GM21381 (cell line): ENCODE data around the gene CD55.

Experiments used
- ATAC-seq: cut with Tn5 transposase; IDR thresholded peaks from one replicate; pipeline ENCODE4 v1.9.1; 2021; ENCODE audit warnings: mild to moderate bottlenecking, moderate library complexity; ENCODE audit not compliant: unreplicated experiment

CD55 gene

DNA sequence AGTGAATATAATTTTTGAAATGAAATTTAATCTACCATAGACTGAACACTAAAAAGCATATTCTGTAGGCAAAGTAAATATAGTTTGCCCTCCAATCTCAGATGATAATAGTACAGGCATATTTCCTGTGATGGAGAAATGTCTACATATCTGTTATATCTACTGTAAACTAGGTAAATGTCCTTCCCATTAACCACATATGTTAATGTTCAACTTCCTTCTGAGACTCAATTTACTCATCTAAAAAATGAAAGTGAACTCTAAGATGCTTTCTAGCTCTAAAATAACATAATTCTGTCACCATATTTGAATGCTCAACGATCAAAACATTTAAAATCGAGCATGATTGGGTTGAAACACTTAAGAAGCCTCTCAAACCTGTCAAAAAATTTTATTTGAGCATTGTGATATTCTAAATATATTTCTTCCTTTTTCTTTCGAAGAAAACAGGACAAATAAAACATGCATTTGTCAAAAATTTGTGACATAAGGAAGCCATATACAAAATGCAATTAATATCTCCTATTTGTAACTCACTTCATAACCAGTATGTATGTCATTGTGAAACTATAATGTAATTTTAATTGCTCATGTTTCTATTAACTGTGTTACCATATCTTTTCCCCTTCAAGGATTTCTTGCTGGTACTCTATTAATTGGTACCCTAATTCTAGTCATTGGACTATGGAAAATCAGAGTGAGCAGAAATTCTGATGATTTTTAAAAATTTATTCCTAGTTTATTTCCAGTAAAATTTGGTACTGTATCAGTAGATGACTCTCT, 34.2 kb downstream of the CD55 start:
- ATAC-seq, result no peak

DNA sequence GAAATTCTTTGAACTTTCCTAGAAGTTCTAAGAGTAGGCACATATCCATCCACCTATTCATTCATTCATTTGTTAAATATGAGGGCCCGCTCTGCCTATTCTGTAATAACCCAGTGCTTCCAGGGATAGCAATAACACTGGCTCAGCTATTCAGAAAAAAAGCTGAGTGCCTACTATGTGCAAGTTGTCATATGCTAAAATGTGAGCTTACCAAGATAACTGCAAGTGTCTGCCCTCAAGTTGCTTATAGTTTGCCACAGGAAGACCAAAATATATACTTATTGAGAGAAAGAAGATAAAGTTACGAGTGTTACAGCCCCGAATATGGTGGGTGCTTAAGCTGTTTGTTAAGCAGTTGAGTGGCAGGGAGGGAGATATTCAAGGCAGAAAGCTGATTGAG, 39.6 kb downstream of the CD55 start:
- no peak for ATAC-seq

DNA sequence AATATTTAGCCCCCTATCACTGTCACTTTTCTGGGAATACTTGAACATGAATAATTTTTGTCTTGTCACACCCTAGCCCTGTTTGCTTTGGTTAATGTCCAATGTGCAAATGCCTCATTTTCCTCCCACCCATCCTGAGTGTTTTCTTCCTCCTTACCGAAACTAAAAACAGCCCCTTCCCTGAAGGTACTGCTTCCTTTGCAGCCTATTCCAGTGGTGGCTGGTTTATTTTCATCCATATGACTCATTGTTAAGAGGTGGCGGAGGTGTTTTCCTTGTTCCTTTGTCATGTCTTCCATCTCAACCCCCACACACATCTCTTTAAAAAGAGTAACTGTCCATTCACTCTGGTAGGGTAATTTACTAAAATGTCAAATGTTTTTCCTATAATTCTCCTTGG, 40.4 kb downstream of the CD55 start:
- no peak for ATAC-seq

DNA sequence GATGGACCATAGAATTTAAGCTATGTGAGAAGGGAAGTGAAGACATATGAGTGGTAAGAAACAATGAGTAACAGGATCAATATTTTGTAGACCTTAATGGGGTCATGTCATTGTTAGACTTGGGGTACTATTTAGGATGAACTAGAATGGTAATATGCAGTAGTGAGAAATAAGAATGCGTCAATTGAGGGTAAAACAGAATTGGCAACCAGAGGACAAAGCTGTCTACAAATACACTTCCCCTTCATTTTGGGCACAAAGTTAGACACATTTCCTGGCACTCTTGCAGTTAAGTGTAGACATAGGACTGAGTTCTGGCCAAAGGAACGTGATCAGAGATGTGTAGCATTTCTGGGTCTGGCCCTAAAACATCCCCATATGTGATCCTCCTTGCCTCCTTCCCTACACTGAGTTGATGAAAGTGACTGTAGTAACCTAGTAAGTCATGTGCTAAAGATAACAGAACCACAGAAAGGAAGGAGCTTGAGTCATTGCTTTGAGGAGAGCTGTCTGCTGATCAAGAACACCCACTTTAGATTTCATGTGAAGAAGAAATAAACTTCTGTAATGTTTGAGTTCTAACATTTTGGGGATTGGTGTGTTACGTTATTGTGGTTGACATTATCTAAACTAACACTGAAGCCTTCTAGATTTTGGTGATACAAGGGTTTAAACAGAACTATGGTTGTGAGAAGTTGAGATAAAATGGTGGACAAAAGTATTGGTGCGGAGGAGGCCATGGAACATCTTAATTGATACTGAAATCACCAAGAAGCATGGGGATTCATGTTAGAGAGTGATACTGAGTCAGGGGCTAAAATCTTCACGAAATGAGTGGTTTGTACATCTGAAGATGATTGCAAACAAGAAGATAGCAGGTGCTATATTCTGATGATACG, 41.7 kb downstream of the CD55 start:
- ATAC-seq, result no peak

DNA sequence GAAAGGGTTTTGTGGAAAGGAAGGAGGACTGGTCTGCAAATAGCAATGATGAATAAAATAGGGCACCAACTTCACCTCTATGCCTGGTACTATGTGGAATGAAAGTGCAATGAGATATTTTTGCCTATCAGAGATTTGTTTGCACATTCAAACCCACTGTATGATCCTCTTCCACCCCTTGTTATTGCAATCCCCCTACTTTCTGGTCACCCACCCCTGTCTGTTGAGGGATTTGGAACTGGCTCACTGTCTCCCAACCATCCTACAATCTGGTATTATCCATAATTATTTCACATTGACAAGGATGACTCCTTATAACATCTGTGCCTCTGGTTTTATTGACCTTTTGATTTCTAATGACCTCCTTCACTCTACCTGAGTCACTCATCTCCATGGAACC, 42.4 kb downstream of the CD55 start:
- no peak for ATAC-seq

DNA sequence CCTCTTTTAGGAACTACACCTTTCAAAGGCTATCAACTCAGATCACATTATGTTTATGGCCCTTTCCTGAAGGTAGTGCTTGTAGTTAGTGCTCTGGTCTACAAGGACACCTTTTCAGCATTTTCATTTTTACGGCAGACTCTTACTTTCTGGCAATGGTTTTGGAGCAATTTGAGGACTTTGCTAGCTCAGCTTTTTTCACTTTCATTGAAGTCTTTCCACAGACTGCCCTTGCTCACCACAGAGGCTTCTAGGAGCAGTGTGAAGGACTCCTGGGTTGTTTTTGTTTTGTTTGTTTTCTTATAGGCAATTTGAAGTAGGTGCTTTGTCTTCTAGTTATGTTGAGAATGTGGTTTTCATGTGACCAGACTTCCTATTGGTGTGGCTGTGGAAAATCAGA, 43.1 kb downstream of the CD55 start:
- no peak for ATAC-seq

DNA sequence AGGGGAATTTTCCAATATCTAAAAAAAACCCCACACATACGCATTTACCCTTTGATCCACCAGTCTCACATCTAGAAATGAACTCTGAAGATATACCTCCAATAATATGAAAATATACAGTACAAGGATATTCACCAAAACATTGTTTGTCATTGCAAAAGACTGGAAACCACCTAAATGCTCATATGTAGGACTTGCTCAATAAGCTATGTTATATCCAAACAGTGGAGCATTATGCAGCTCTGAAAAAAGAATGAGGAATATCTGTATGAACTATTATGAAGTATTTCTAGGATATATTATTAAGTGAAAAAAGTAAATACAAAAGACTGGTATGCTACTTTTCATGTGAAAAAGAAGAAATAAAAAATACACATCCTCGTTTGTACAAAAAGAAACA, 43.6 kb downstream of the CD55 start:
- no peak for ATAC-seq

DNA sequence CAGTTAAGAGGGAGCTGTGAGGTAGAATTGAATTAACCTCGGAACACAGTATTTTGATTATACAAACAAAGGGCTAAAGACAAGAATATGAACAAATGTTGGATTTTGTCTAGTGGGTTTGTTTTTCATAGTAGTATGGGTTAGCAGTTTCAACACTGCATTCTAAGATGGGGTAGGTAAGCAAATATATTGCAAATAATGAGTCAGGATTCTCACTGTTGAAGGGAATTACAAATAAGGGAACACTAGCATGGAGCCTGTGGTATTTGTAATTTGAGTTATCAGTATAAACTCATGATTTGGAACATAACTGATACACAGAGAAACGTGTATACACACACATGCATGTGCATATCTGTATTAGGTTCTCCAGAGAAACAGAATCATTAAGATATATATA, 44.5 kb downstream of the CD55 start:
- no peak for ATAC-seq

DNA sequence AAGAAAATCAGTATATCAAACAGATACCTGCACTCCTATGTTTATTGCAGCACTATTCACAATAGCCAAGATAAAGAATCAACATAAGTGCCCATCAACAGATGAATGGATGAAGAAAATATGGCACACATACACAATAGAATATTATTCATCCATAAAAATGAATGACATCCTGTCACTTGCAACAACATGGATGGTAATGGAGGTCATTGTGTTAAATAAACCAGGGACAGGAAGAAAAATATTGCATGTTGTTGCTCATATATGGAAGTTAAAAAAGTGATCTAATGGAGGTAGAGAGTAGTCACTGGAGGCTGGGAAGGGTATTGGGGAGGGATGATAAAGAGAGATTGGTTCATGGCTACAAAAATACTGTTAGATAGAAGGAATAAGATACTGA, 67.2 kb downstream of the CD55 start:
- ATAC-seq, result no peak

DNA sequence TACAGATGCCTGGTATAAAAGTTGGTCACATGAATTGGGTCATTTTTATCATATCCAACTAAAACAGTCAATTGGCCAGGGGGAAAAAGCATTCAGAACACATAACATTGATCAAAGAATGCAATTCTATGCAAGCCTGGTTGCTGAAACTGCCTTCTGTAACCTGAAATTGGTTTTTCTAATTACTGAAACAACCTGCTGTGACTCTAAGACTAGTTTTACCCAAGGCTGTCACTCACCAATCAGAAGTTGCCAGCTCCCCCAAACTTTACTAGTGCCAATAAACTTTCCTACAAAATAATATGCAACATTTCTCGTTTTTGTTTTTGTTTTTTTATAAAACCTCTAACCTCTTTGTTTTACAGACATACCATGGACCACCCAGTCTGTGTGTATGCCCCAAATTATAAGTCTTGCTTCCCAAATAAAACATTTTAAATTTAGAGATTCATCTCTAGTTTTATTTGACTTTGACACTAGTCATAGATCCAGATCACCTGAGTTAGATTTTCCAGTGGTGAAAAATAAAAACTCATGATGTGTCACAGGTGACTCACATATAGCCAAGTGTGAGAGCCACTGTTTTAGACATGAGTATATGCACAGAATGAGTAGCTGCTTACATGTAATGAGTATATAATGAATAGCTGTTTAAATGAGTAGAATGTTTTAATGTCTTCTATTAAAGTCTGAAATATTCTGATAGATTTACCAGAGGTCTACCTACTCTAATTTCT, 68.4 kb downstream of the CD55 start:
- no peak for ATAC-seq

DNA sequence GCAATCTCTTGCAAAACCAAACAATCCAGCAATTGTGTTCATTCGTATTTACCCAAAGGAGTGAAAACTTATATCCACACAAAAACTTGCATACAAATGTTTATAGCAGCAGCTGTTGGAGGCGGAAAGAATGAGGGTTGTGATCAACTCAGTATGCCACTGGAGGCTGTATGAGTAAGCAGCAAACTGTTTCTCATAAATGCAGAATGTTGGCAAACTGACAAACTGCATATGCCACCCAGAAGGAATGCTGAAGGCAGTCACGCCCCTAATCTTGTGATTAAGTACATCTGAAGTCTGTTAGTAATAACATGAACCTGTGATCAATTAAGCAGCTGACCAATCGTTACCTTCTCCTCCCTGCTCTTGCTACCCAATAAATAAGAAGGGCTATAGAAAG, 72.1 kb downstream of the CD55 start:
- ATAC-seq, result no peak

DNA sequence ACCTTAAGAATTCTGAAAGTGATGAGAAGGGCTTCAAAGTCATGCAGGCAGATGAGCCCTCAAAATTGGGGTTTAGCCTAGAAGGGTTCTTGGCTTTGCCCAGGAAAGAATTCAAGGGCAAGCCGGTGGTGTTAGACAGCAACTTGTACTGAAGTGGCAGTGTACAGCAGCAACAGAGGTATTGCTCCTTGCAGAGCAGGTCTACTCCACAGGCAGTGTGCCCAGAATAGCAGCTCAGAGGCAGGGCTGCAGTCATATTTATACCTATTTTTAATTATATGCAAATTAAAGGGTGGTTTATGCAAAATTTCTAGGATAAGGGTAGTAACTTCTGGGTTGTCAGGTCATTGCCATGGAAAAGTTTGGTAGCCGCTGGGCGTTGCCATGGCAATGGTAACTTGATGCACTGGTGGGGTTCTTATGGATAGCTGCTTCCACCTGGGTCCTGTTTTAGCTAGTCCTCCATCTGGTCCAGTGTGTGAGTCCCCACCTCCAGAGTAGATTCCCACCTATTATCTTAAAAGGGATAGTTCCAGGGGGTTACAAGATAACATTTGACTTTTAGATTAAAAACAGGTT, 74.8 kb downstream of the CD55 start:
- ATAC-seq, result no peak

DNA sequence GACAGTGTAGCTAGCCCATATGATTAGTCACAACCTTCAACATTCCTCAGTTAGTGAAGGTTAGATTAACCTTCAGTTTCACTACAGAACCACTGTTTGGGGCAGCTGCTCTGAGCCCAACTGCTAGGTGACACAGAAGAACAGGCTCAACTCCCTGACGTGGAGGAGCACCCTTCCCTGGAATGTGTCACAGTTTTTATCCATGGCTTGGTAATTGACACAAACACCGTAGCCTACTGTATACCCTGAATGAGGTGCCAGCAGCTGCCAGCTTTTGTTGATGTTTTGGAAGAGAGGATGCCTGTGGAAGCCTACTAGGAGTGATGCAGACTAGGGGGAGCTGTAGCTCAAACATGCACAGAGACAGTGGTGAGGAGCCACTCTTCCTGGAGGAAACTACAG, 76.0 kb downstream of the CD55 start:
- ATAC-seq, result no peak

DNA sequence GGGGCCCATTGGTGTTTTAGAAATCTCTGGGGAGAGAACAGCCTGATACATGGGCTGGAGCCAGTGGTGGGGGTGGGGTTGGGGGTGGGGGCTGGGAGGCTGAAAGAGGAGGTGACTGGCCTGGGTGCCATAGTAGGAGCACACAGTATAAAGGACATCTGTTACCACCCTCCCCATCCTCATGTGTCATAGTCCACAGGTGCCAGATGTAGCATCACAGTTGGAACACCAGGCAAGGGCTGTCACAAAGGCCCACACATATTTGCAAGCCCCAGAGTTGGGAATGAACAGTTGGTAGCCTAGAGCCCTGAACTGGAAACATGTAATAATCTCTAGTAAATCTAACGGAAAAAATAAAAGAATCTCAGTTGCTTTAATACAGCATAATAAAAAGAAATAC, 77.5 kb downstream of the CD55 start:
- no peak for ATAC-seq

DNA sequence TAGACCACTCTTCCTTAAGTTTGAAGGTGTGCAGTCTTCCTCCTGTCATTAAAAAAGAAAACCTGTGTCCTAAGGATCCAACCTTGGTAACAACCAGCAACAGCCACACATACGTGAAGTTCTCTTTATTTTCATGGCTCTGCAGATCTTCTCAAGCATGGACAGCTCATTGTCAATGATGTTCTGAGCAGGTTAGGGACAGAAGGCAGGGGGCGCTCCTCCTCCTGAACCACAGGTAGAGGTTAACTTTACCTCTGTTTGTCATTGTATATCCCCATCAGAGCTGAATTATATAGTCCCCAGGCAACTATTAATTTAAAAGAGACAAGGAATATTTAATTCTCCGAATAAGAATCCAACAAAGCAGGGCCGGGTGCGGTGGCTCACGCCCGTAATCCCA, 80.1 kb downstream of the CD55 start:
- no peak for ATAC-seq

DNA sequence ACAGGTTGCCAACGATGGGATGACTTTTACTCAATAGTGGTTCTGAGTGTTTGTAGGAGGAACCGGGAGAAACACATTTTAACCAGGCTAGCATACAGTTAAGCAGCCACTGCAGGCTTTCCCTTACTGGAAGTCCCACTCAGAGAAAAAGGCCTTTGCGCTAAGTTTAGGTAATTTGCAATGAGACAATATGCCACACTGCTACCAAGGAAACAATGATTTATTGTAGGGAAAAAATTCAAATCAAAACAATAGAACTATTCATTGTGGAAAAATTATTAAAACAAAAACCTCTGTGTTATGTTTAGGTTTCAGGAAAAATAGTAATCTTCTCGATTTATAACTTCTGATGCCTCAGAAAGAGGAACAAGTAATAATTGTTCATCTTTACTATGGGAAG, 81.3 kb downstream of the CD55 start:
- no peak for ATAC-seq

DNA sequence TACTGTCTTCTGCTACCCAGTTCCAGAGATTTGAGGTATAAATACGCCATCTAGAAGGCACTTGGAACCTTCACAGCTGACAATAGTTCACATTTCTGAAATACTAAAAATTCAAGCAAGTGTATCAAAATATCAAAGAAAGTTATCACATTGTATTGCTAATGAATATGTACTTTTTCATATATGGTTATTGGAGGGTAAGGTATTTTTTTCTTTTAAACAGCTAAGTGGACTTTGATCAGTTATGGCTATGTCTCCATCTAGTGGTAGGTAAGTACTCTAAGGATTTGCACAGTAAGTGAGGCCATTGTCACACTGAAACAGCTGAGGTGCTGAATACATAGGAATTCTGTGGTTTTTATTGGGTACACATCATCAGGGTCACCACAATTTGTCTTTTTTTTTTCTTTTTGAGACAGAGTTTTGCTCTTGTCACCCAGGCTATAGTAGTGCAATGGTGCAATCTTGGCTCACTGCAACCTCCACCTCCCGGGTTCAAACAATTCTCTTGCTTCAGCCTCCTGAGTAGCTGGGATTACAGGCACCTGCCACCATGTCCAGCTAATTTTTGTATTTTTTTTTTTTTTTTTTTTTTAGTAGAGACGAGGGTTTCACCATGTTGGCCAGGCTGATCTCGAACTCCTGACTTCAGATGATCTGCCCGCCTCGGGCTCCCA, 83.5 kb downstream of the CD55 start:
- no peak for ATAC-seq

DNA sequence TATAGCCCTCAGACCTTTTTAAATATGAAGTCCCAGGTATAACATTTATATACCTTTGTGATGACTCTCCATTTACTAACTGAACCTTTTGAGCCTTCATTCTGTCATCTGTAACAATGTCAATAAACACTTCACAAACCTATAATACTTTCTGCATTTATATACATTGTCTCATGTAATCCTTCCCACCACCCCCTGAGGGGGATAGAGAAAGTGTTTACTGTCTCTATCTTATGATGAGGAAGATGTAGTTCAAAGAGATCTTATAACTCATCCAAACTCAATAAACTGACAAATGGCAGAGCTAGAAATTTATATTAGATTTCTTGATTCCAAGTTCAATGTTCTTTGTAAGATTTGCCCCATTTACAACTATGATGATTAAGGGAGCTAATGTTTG, 84.3 kb downstream of the CD55 start:
- no peak for ATAC-seq

DNA sequence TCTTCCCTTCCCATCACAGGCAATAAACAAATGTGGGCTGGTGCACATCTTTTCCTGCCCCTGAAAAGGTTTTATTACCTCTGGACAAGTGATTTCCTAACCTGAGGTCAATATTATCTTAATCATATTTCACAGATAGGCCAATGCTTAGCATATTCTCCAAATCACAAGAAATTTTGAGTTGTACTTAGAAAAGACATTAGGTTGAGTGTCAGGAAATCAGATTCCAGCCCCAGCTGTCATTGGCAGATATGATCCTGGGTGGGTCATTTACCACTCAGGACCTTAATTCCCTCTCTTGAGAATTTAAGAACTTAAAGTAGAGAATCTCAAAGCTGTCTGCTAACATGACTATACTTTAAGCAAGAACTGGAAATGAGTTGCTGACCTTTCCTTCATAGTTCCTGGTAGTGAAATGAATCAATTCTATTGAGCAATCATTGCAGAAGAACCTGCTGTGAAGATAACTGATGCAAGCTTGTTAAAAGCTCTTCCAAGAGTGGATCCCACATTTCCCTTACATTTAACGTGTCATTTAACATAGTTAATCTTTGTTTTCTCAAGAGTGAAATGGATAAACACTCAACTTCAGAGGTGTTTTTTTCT, 86.3 kb downstream of the CD55 start:
- ATAC-seq, result no peak
